Testis (tissue), 3 donors: ENCODE measurements around the gene STEAP3. TPM values are rescaled to one million over a fixed set of nuclear protein-coding genes. Genes with fewer than 3 reads are reported as not detected.

Source experiments
- DNase-seq: peaks from one replicate; pipeline ENCODE4 v3.0.0-alpha.2; 2019
- H3K27ac ChIP-seq, 2 donors: fragments of 200-600 bp; sonication (generic); one replicate each; pipeline ENCODE4 v1.5.1; 2019
- H3K27me3 ChIP-seq: fragments of 200-600 bp; sonication (generic); one replicate; pipeline ENCODE4 v1.5.1; 2019
- H3K36me3 ChIP-seq: fragments of 200-600 bp; sonication (generic); one replicate; pipeline ENCODE4 v1.5.1; 2017; ENCODE audit warnings: low read depth; ENCODE audit errors: missing control alignments
- H3K4me1 ChIP-seq: fragments of 200-600 bp; sonication (generic); one replicate; pipeline ENCODE4 v1.5.1; 2019
- H3K4me3 ChIP-seq, 2 donors: fragments of 200-600 bp; sonication (generic); one replicate each; pipeline ENCODE4 v1.5.1; 2017 to 2019
- H3K9me3 ChIP-seq: fragments of 200-600 bp; sonication (generic); one replicate; pipeline ENCODE4 v1.5.1; 2017
- POLR2A ChIP-seq: fragments of 450-650 bp; IDR thresholded peaks from one replicate; pipeline ENCODE4 v1.6.1; 2017; ENCODE audit warnings: antibody characterized with exemption, mild to moderate bottlenecking, moderate library complexity
- WGBS, 2 donors: methylation state at CpG; one replicate each; pipeline ENCODE4 v1.1.5; 2018; 5-methylcytosine and 5-hydroxymethylcytosine counted together
- intact Hi-C: fragments of 100-400 bp; cut with DNase I; formaldehyde crosslinking; loops from one replicate; pipeline ENCODE4 v1.15.1; 2023; ENCODE audit warnings: low total_unique reads
- polyA plus RNA-seq: library from polyadenylated mRNA; stranded (reverse); fragments of 350-450 nt; fragmentation: Illumina TruSeq; extraction: RNeasy Lipid Tissue Mini Kit (QIAGEN cat#74804); gene quantifications from one replicate; pipeline ENCODE4 v1.2.3, GENCODE V29; 2014; ENCODE audit warnings: low read depth, low replicate concordance; ENCODE audit not compliant: insufficient read depth
- total RNA-seq, 2 donors: library from RNA; depleted of rRNA; stranded (reverse); fragments of >200 nt; gene quantifications; one replicate each; pipeline ENCODE4 v1.2.3, GENCODE V29; 2016
- TF ChIP-seq, protein P1 (sequence below), 3 experiments: fragments of 450-650 bp in 2 of 3; fragments of 200-600 bp in 1 of 3; sonication (generic) in 1 of 3; IDR thresholded peaks; one replicate each; pipeline ENCODE4 v1.5.1; 2016 to 2019; ENCODE audit warnings: antibody characterized with exemption in 3 of 3, mild to moderate bottlenecking in 2 of 3, moderate library complexity in 1 of 3

Gene STEAP3
- total and polyA plus RNA-seq, 3 donors from 2014 or later: 5.1 to 11.9 (median 5.6) TPM

DNA sequence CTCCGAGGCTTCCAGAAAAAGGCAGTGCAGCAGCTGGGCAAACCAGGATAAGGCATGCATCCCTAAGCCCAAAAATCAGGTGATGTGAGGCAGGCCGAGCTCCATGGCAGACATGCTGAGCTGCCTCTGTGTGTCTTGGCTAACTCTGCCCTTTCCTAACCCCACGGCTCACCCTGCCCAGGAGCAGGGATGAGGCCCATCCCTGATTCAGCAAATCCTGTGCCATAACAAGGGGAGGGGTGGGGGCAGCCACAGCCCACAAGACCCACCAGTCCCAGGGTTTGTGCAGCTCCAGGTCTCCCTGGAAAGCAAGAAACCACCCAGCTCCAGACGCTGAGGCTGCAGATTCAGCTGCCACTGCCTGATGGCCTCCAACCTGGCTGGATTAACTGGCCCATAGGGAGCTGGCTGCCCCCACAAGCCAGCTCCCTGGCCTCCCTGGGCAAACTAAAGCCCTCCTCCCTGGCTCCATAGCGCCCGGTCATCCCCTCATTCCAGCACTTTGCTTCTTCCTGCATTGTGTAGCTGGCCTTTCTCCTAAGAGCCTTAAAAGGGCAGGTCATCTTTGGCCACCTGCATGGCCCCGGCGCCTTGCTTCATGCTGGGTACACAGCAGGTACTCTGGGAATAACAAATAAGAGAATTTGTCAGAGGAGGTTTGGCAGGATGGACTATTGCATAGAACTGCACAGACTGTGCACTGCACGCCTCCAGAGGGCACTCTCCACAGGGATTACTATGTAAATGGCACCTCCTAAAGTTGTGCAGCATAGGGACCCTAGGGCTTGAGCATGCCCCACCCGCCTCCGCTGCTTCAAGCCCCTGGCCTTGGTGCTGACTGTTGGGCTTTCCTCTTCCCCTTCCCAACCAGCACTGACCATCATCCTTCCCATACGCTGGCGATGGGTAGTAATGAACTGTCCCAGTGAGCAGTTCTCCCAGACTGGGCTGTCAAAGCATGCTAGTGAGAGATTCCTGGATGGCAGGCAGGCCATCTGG lies 10.7 kb downstream of the STEAP3 start:
- Histone ChIP-seq H3K36me3 (no peaks in the 10 kb centered on the region), H3K4me1 (no peaks in the 10 kb centered on the region), H3K27ac (no peak overlapping the region), H3K4me3 (no peak overlapping the region), H3K9me3 (no peaks in the 10 kb centered on the region), H3K27me3 (no peaks in the 10 kb centered on the region)
- 88 to 93% methylated on average over 9 to 12 of the region's 13 CpGs for WGBS, 2 donors
- TF ChIP-seq, protein P1, sequence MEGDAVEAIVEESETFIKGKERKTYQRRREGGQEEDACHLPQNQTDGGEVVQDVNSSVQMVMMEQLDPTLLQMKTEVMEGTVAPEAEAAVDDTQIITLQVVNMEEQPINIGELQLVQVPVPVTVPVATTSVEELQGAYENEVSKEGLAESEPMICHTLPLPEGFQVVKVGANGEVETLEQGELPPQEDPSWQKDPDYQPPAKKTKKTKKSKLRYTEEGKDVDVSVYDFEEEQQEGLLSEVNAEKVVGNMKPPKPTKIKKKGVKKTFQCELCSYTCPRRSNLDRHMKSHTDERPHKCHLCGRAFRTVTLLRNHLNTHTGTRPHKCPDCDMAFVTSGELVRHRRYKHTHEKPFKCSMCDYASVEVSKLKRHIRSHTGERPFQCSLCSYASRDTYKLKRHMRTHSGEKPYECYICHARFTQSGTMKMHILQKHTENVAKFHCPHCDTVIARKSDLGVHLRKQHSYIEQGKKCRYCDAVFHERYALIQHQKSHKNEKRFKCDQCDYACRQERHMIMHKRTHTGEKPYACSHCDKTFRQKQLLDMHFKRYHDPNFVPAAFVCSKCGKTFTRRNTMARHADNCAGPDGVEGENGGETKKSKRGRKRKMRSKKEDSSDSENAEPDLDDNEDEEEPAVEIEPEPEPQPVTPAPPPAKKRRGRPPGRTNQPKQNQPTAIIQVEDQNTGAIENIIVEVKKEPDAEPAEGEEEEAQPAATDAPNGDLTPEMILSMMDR (IDR thresholded peaks at IDR 0.05): peak in 1 of 3 experiments; percentile 14
- no peak for TF ChIP-seq POLR2A
- peak; percentile 32 for DNase-seq
- intact Hi-C loops: no loop called here

DNA sequence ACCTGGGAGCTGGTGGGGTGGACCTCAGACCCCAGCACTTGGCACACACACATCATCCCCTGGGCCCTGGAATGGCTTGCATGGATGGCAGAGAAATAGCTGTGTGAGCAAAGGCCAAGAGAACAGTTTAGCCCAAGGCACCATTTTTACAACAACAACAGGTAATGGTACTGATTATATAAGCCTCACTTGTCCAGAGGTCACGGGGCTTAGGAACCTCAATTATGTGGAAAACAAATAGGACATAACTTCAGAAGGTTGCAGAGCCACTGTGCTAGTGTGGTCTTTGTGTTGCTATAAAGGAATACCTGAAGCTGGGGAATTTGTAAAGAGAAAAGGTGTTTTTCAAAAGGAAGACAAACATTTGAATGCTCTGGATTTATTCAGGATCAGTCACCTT lies 13.2 kb downstream of the STEAP3 start:
- no peaks in the 10 kb centered on the region for H3K9me3 ChIP-seq
- DNase-seq: no peak
- H3K27me3 ChIP-seq: no peaks in the 10 kb centered on the region
- no peaks in the 10 kb centered on the region for H3K36me3 ChIP-seq
- no peak overlapping the region for H3K27ac ChIP-seq
- WGBS, 2 donors: 86 to 97% methylated on average over 1 of the region's 1 CpG
- intact Hi-C loops: no loop called here
- H3K4me1 ChIP-seq: peaks cover 7% of the 10 kb centered on the region
- TF ChIP-seq POLR2A: no peak
- TF ChIP-seq, protein P1 (IDR thresholded peaks at IDR 0.05): no peak
- H3K4me3 ChIP-seq: no peak overlapping the region

DNA sequence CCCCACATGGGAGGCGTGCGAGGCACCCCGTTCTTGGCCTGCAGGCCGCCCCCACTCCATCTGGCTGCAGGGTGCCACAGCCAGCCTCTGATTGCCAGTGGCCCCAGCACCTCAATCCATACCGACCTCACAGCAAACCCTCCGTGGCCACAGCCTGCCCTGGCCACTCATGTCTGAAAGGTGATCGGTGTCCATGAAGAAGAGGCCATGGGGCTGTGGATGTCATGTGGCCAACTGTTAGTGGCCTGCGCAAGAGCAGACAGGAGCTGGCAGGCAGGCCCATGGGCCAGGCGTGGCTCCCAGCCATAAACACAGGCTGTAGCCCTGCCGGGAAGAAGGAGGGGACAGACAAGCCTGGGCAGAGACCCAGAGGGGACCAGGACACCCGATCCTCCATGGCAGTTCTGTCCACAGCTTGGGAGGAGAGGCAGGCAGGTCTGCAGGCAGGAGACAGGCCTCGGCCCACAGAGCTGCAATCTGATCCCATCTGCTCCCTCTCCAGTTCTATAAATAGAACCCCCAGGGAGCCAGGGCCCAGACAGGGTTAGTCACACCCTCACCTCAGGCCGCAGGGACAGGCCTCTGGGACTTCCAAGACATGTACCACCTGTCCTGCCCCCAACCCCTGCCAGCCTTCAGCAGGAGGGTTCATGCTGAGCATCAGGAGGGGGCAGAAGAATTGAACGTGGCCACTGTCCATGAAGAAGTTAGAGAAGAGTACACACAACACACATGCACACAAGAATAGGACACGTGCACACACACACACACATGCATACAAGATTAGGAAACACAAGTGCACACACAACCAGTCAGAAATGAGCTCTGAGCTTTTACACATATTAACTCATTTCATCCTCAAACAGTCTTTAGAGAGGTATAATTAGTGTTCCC lies 16.9 kb downstream of the STEAP3 start:
- Histone ChIP-seq H3K4me3 (no peak overlapping the region), H3K4me1 (peaks cover 7% of the 10 kb centered on the region), H3K9me3 (no peaks in the 10 kb centered on the region), H3K27me3 (no peaks in the 10 kb centered on the region), H3K36me3 (no peaks in the 10 kb centered on the region), H3K27ac (no peak overlapping the region)
- intact Hi-C loops: no loop called here
- no peak for TF ChIP-seq POLR2A
- TF ChIP-seq, protein P1 (IDR thresholded peaks at IDR 0.05): no peak
- WGBS, 2 donors: 64 to 75% methylated on average over 12 to 15 of the region's 15 CpGs
- peak; percentile 19 for DNase-seq

DNA sequence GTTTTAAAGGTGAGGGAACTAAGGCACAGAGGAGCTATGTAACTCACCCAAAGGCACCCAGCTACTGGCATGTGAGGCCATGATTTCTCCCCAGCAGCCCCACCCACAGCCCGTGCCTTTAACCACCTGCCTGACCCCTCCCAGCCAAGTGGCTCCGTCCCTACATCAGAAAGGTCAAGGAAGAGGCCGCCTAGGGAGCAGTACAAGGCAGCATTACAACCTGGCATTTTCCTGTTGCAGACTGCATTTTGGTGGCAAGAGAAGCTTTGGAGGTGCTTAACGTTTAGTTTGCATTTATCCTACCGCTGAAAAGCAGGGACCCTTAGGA lies 17.5 kb downstream of the STEAP3 start:
- H3K27me3 ChIP-seq: no peaks in the 10 kb centered on the region
- intact Hi-C loops: no loop called here
- H3K4me1 ChIP-seq: peaks cover 7% of the 10 kb centered on the region
- TF ChIP-seq, protein P1 (IDR thresholded peaks at IDR 0.05): no peak
- TF ChIP-seq POLR2A: no peak
- H3K36me3 ChIP-seq: no peaks in the 10 kb centered on the region
- DNase-seq: no peak
- H3K4me3 ChIP-seq: no peak overlapping the region
- 79 to 90% methylated on average over 5 of the region's 5 CpGs for WGBS, 2 donors
- no peaks in the 10 kb centered on the region for H3K9me3 ChIP-seq
- H3K27ac ChIP-seq: no peak overlapping the region
